Activated effector memory CD4-positive, alpha-beta T cell treated with anti-CD3 and anti-CD28 coated beads, Interleukin-2, amount 50 U/mL, for 16 hours (primary cell): ENCODE data around the gene FADD.
"Not testable (repeated sequence)": the region's sequence is repeated elsewhere in the genome, so short reads cannot be mapped to it uniquely, and the experiment has no call there.

ENCODE experiments used
- DNase-seq: peaks from one replicate; pipeline ENCODE4 v3.0.0-alpha.2; 2020

The FADD gene

GRCh38 chr11:70205766-70206165 is 2.7 kb downstream of the FADD start:
- no peak for DNase-seq

GRCh38 chr11:70206226-70206981 is 3.3 kb downstream of the FADD start:
- DNase-seq, result no peak

- no peak for DNase-seq
These were observed 3.9 kb downstream of the FADD start for GRCh38 chr11:70206982-70207376.

GRCh38 chr11:70207531-70208131 is 4.5 kb downstream of the FADD start:
- no peak for DNase-seq

- DNase-seq, result no peak
These were observed 6.4 kb downstream of the FADD start for GRCh38 chr11:70209391-70209912.

GRCh38 chr11:70210051-70210501 is 7.0 kb downstream of the FADD start:
- DNase-seq, result no peak

- no peak for DNase-seq
These were observed 7.4 kb downstream of the FADD start for GRCh38 chr11:70210530-70210929.

- no peak for DNase-seq
These were observed 9.2 kb downstream of the FADD start for GRCh38 chr11:70212227-70212811.

GRCh38 chr11:70217388-70217787 is 14.3 kb downstream of the FADD start:
- not testable (repeated sequence) for DNase-seq

- not testable (repeated sequence) for DNase-seq
These were observed 15.0 kb downstream of the FADD start for GRCh38 chr11:70218076-70218475.

- DNase-seq, result no peak
These were observed 17.0 kb downstream of the FADD start for GRCh38 chr11:70220136-70220535.

- no peak for DNase-seq
These were observed 17.8 kb downstream of the FADD start for GRCh38 chr11:70220920-70221319.

GRCh38 chr11:70225681-70226177 is 22.6 kb downstream of the FADD start:
- DNase-seq, result no peak

GRCh38 chr11:70226183-70226582 is 23.1 kb downstream of the FADD start:
- no peak for DNase-seq

- DNase-seq, result no peak
These were observed 23.9 kb downstream of the FADD start for GRCh38 chr11:70226967-70227366.

- no peak for DNase-seq
These were observed 26.6 kb downstream of the FADD start for GRCh38 chr11:70229737-70230136.

GRCh38 chr11:70230151-70230839 is 27.2 kb downstream of the FADD start:
- DNase-seq, result no peak

GRCh38 chr11:70230840-70231710 is 28.0 kb downstream of the FADD start:
- no peak for DNase-seq

- no peak for DNase-seq
These were observed 29.9 kb downstream of the FADD start for GRCh38 chr11:70233034-70233433.

GRCh38 chr11:70233511-70233934 is 30.4 kb downstream of the FADD start:
- no peak for DNase-seq

GRCh38 chr11:70233962-70234361 is 30.9 kb downstream of the FADD start:
- DNase-seq, result no peak

- DNase-seq, result no peak
These were observed 37.2 kb downstream of the FADD start for GRCh38 chr11:70240337-70240736.
